Activated CD8-positive, alpha-beta memory T cell treated with anti-CD3 and anti-CD28 coated beads, Interleukin-2, amount 10 ng/mL, durations not matched to agents 7 days and 5 days (primary cell): Measurements from ENCODE around the gene HPSE2. TPM values are rescaled to one million over a fixed set of nuclear protein-coding genes. Genes with fewer than 3 reads are reported as not detected.
"Not testable (repeated sequence)": the region's sequence is repeated elsewhere in the genome, so short reads cannot be mapped to it uniquely, and the experiment has no call there.

Experiments
- ATAC-seq: fragments of 150-1000 bp; cut with Tn5 transposase; one replicate; pipeline ENCODE4 v1.10.0; 2021; ENCODE audit warnings: moderate library complexity
- CTCF ChIA-PET: fragments of 350-600 bp; sonication (Branson Sonifier 250); formaldehyde crosslinking; loops from one replicate; lab custom pipeline; 2021; ENCODE audit warnings: antibody characterized with exemption; lab: Charles Lee
- DNase-seq: peaks from one replicate; pipeline ENCODE4 v3.0.0-alpha.2; 2020
- H3K27ac Mint-ChIP-seq: one replicate; pipeline ENCODE4 v1.8.0; 2021; ENCODE audit warnings: mild to moderate bottlenecking, mixed read lengths
- H3K27me3 Mint-ChIP-seq: one replicate; pipeline ENCODE4 v1.8.0; 2021; ENCODE audit warnings: mixed read lengths
- H3K36me3 Mint-ChIP-seq: one replicate; pipeline ENCODE4 v1.8.0; 2021; ENCODE audit warnings: mild to moderate bottlenecking, mixed read lengths
- H3K4me1 Mint-ChIP-seq: one replicate; pipeline ENCODE4 v1.8.0; 2021; ENCODE audit warnings: mixed read lengths
- H3K4me3 Mint-ChIP-seq: one replicate; pipeline ENCODE4 v1.8.0; 2021; ENCODE audit warnings: mild to moderate bottlenecking, moderate library complexity, mixed read lengths
- H3K9me3 Mint-ChIP-seq: one replicate; pipeline ENCODE4 v1.8.0; 2022; ENCODE audit warnings: low read depth, mixed read lengths
- total RNA-seq, 2 experiments: library from RNA; stranded (reverse); gene quantifications; one replicate each; pipeline ENCODE4 v1.2.3, GENCODE V29; 2021

Gene HPSE2
- total RNA-seq, 2 experiments from 2014 or later = not detected

- Mint-ChIP-seq H3K27ac (no peak overlapping the region), H3K27me3 (no peaks in the 10 kb centered on the region), H3K4me3 (no peak overlapping the region), H3K4me1 (no peaks in the 10 kb centered on the region), H3K36me3 (no peaks in the 10 kb centered on the region), H3K9me3 (no peaks in the 10 kb centered on the region)
- CTCF ChIA-PET = no interaction called here
- ATAC-seq = no peak
- DNase-seq = no peak
These were observed 221.8 kb downstream of the HPSE2 start for GRCh38 chr10:99013885-99014284.

- CTCF ChIA-PET = no interaction called here
- H3K36me3 Mint-ChIP-seq = no peaks in the 10 kb centered on the region
- no peaks in the 10 kb centered on the region for H3K27me3 Mint-ChIP-seq
- no peak overlapping the region for H3K4me3 Mint-ChIP-seq
- peaks cover 1% of the 10 kb centered on the region for H3K9me3 Mint-ChIP-seq
- no peaks in the 10 kb centered on the region for H3K4me1 Mint-ChIP-seq
- no peak for DNase-seq
- H3K27ac Mint-ChIP-seq = no peak overlapping the region
- ATAC-seq = no peak
These were observed 225.4 kb downstream of the HPSE2 start for GRCh38 chr10:99010286-99010685.

DNA sequence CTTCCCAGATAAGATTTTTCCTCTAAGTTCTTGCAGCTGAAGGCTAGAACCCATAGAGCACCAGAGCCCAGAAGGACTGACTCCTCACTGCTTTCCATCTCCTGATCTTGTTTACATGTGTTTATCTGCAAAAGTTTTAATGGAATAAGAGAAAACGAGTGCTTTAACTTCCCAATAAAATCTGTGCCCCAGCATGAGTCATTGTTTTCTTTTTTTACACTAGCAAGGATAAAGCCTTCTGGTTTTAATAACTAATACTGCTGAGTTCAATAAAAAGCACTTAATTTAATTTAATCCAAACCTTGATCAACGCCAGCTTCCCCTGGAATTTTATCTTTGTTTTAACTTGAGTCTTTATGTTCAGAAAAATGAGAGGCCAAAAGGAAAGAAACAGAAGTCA lies 227.6 kb downstream of the HPSE2 start:
- Mint-ChIP-seq H3K4me1 (no peaks in the 10 kb centered on the region), H3K9me3 (peaks cover 7% of the 10 kb centered on the region), H3K36me3 (no peaks in the 10 kb centered on the region), H3K27me3 (no peaks in the 10 kb centered on the region), H3K4me3 (no peak overlapping the region), H3K27ac (no peak overlapping the region)
- CTCF ChIA-PET = no interaction called here
- ATAC-seq (no peak), DNase-seq (no peak)

DNA sequence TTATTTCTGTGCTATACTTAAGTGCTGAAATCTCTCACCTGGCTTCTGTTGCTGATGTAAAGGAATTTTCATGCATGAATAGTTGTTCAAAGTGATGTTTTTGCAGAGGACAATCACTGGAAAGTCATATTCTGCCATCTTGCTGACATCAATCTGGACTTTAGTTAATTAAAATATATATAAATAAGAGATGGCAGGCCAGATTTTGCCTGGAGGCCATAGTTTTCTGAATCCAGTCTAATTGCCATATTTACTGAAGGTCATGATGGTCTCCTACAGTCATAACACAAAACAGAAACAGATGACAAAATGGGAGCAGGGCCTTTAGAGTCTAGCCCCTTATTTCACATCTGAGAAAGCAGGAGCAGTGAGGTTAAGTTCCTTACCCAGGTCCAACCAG lies 228.2 kb downstream of the HPSE2 start:
- Mint-ChIP-seq H3K9me3 (peaks cover 7% of the 10 kb centered on the region), H3K4me3 (no peak overlapping the region), H3K27ac (no peak overlapping the region), H3K36me3 (no peaks in the 10 kb centered on the region), H3K27me3 (no peaks in the 10 kb centered on the region), H3K4me1 (no peaks in the 10 kb centered on the region)
- DNase-seq (no peak), ATAC-seq (no peak)
- CTCF ChIA-PET = no interaction called here

DNA sequence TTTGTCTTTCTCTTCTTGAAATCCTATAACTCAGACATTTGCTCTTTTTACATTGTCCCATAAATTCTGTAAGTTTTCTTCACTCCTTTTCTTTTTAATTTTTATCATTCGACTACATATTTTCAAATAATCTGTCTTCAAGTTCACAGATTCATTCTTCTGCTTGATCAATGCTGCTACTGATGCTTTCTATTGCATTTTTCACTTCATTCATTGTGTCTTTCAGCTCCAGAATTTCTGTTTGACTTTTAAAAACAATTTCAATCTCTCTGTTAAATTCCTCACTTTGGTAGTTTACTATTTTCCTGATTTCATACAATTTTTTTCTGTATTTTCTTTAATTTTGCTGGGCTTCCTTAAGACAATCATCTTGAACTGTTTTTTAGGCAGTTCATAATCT lies 230.4 kb downstream of the HPSE2 start:
- Mint-ChIP-seq H3K4me3 (no peak overlapping the region), H3K27me3 (no peaks in the 10 kb centered on the region), H3K27ac (no peak overlapping the region), H3K9me3 (peaks cover 7% of the 10 kb centered on the region), H3K36me3 (no peaks in the 10 kb centered on the region), H3K4me1 (no peaks in the 10 kb centered on the region)
- CTCF ChIA-PET = no interaction called here
- DNase-seq (no peak), ATAC-seq (no peak)

GRCh38 chr10:99004738-99005137 lies 230.9 kb downstream of the HPSE2 start:
- CTCF ChIA-PET = no interaction called here
- DNase-seq = no peak
- H3K27me3 Mint-ChIP-seq = no peaks in the 10 kb centered on the region
- no peaks in the 10 kb centered on the region for H3K36me3 Mint-ChIP-seq
- H3K4me1 Mint-ChIP-seq = no peaks in the 10 kb centered on the region
- no peak overlapping the region for H3K4me3 Mint-ChIP-seq
- H3K27ac Mint-ChIP-seq = no peak overlapping the region
- ATAC-seq = no peak
- peaks cover 7% of the 10 kb centered on the region for H3K9me3 Mint-ChIP-seq

GRCh38 chr10:99002392-99002791 lies 233.3 kb downstream of the HPSE2 start:
- H3K9me3 Mint-ChIP-seq = peaks cover 7% of the 10 kb centered on the region
- no peak overlapping the region for H3K27ac Mint-ChIP-seq
- no peak for ATAC-seq
- no peaks in the 10 kb centered on the region for H3K36me3 Mint-ChIP-seq
- no peak overlapping the region for H3K4me3 Mint-ChIP-seq
- no peaks in the 10 kb centered on the region for H3K27me3 Mint-ChIP-seq
- DNase-seq = no peak
- CTCF ChIA-PET = no interaction called here
- no peaks in the 10 kb centered on the region for H3K4me1 Mint-ChIP-seq

DNA sequence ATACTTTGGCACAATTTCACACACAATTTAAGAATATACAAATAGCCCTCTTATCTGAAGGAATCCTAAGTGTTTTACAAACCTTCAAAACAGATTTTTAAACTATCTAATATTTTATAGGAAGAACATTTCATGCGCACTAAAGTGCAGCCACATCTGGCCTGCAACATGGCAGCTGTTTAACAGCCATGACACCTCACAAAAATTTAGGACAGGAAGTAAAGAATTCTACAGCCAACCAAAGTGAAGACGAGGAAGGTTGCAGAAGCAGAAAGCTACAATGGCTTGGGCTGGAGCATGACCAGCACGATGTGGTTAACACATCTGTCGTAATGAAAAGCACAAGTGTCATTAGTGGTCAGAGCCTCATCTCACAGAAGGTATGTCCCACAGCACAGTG lies 238.1 kb downstream of the HPSE2 start:
- CTCF ChIA-PET = no interaction called here
- Mint-ChIP-seq H3K9me3 (no peaks in the 10 kb centered on the region), H3K27ac (no peak overlapping the region), H3K27me3 (no peaks in the 10 kb centered on the region), H3K4me3 (no peak overlapping the region), H3K36me3 (no peaks in the 10 kb centered on the region), H3K4me1 (no peaks in the 10 kb centered on the region)
- DNase-seq (no peak), ATAC-seq (no peak)

DNA sequence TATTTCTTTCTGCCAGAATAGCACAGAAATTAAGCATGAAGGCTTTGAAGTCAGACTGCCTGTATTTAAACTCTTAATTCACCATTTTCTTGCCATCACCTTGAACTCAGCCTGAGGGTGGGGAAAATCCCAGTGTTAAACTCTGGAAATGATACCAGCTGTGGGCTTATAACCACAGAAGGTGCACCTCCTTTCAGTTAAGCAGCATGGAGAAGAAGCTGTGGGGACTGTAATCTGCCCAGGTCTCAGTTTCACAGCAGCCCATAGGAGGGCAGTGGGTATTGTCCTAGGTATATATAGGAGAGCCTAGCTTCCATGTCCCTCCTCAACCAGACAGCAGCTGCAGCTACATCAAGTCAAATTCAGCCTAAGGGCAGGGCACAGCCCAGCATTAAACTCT lies 241.6 kb downstream of the HPSE2 start:
- CTCF ChIA-PET = no interaction called here
- DNase-seq (no peak), ATAC-seq (no peak)
- H3K4me1 Mint-ChIP-seq = no peaks in the 10 kb centered on the region
- H3K4me3 Mint-ChIP-seq = no peak overlapping the region
- H3K27ac Mint-ChIP-seq = no peak overlapping the region
- no peaks in the 10 kb centered on the region for H3K9me3 Mint-ChIP-seq
- H3K36me3 Mint-ChIP-seq = no peaks in the 10 kb centered on the region
- H3K27me3 Mint-ChIP-seq = no peaks in the 10 kb centered on the region

GRCh38 chr10:98983751-98984150 lies 251.9 kb downstream of the HPSE2 start:
- H3K4me1 Mint-ChIP-seq, ATAC-seq, H3K27me3 Mint-ChIP-seq, H3K9me3 Mint-ChIP-seq, CTCF ChIA-PET, H3K36me3 Mint-ChIP-seq, H3K27ac Mint-ChIP-seq, DNase-seq, H3K4me3 Mint-ChIP-seq: not testable (repeated sequence)

DNA sequence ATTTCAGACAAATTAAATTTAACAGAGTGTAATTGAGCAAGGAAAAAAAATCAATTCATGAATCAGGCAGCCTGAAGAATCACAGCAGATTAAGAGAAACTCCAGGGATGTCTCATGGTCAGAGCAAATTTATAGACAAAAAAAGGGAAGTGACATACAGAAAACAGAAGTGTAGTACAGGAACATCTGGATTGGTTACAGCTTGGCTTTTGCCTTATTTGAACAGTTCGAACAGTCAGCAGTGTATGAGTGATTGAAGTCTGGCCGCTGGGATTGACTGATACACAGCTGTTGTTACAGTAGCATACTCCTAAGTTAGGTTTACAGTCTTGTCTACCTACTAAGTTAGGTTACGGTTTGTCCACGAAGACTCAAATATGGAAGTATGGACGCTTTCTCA lies 255.3 kb downstream of the HPSE2 start:
- no peak overlapping the region for H3K4me3 Mint-ChIP-seq
- H3K4me1 Mint-ChIP-seq = no peaks in the 10 kb centered on the region
- CTCF ChIA-PET = no interaction called here
- ATAC-seq = no peak
- H3K27ac Mint-ChIP-seq = no peak overlapping the region
- no peaks in the 10 kb centered on the region for H3K27me3 Mint-ChIP-seq
- DNase-seq = no peak
- no peaks in the 10 kb centered on the region for H3K36me3 Mint-ChIP-seq
- peaks cover 3% of the 10 kb centered on the region for H3K9me3 Mint-ChIP-seq

GRCh38 chr10:98971464-98971863 lies 264.2 kb downstream of the HPSE2 start:
- Mint-ChIP-seq H3K27me3 (no peaks in the 10 kb centered on the region), H3K27ac (no peak overlapping the region), H3K4me1 (no peaks in the 10 kb centered on the region), H3K4me3 (no peak overlapping the region), H3K9me3 (no peaks in the 10 kb centered on the region), H3K36me3 (no peaks in the 10 kb centered on the region)
- DNase-seq = no peak
- ATAC-seq = no peak
- CTCF ChIA-PET = no interaction called here

- no peaks in the 10 kb centered on the region for H3K4me1 Mint-ChIP-seq
- H3K27me3 Mint-ChIP-seq = no peaks in the 10 kb centered on the region
- CTCF ChIA-PET = no interaction called here
- H3K9me3 Mint-ChIP-seq = no peaks in the 10 kb centered on the region
- no peak overlapping the region for H3K27ac Mint-ChIP-seq
- ATAC-seq = no peak
- DNase-seq = no peak
- H3K36me3 Mint-ChIP-seq = no peaks in the 10 kb centered on the region
- H3K4me3 Mint-ChIP-seq = no peak overlapping the region
These were observed 268.1 kb downstream of the HPSE2 start for GRCh38 chr10:98967601-98968000.

- Mint-ChIP-seq H3K36me3 (no peaks in the 10 kb centered on the region), H3K27ac (no peak overlapping the region), H3K27me3 (no peaks in the 10 kb centered on the region), H3K9me3 (no peaks in the 10 kb centered on the region), H3K4me3 (no peak overlapping the region), H3K4me1 (no peaks in the 10 kb centered on the region)
- ATAC-seq (no peak), DNase-seq (no peak)
- CTCF ChIA-PET = no interaction called here
These were observed 272.0 kb downstream of the HPSE2 start for GRCh38 chr10:98963608-98964007.

DNA sequence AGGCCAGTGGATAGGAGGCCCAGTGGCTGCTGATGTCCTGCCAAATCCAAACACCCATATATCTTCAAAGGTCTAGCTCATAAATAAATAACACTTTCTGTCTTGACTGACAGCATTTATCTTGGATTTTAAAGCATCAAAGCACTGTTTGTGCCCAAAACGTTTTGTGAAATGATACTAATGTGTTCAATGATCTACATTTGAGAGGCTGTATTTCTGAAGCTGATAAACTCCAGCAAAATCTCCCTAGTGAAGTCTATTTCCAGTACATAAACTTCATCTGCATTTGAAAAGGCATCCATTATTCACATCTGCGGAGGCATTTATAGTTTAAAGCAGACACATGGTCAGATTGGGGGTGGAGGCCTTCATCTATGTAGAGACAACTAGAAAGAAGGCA lies 276.3 kb downstream of the HPSE2 start:
- no peak for ATAC-seq
- CTCF ChIA-PET = interaction anchor here (0.7 kb wide), 1 partner anchor 605 kb away, joined by 4 read pairs; no protein-coding TSS in a partner anchor
- H3K36me3 Mint-ChIP-seq = no peaks in the 10 kb centered on the region
- DNase-seq = no peak
- H3K27ac Mint-ChIP-seq = no peak overlapping the region
- H3K9me3 Mint-ChIP-seq = no peaks in the 10 kb centered on the region
- no peaks in the 10 kb centered on the region for H3K27me3 Mint-ChIP-seq
- no peak overlapping the region for H3K4me3 Mint-ChIP-seq
- no peaks in the 10 kb centered on the region for H3K4me1 Mint-ChIP-seq
